HG02970 (cell line): ENCODE measurements around the gene PCCA.
"Not testable (repeated sequence)": the region's sequence is repeated elsewhere in the genome, so short reads cannot be mapped to it uniquely, and the experiment has no call there.

ENCODE experiments used
- ATAC-seq: cut with Tn5 transposase; IDR thresholded peaks from one replicate; pipeline ENCODE4 v1.9.1; 2021; ENCODE audit warnings: mild to moderate bottlenecking, moderate library complexity, moderate number of reproducible peaks; ENCODE audit not compliant: unreplicated experiment, low FRiP score

Gene PCCA

GRCh38 chr13:100131863-100132574, 43.1 kb downstream of the PCCA start:
- no peak for ATAC-seq

- no peak for ATAC-seq
These were observed 50.1 kb downstream of the PCCA start for GRCh38 chr13:100138859-100139491.

- ATAC-seq, result no peak
These were observed 50.9 kb downstream of the PCCA start for GRCh38 chr13:100139817-100140216.

- no peak for ATAC-seq
These were observed 51.5 kb downstream of the PCCA start for GRCh38 chr13:100140441-100140840.

GRCh38 chr13:100141461-100141961, 52.6 kb downstream of the PCCA start:
- ATAC-seq, result not testable (repeated sequence)

GRCh38 chr13:100146534-100146933, 57.6 kb downstream of the PCCA start:
- ATAC-seq, result no peak

GRCh38 chr13:100147825-100148224, 58.9 kb downstream of the PCCA start:
- no peak for ATAC-seq

GRCh38 chr13:100148422-100148821, 59.5 kb downstream of the PCCA start:
- no peak for ATAC-seq

- no peak for ATAC-seq
These were observed 60.5 kb downstream of the PCCA start for GRCh38 chr13:100149389-100149788.

GRCh38 chr13:100150711-100151110, 61.8 kb downstream of the PCCA start:
- ATAC-seq, result not testable (repeated sequence)

- ATAC-seq, result no peak
These were observed 66.0 kb downstream of the PCCA start for GRCh38 chr13:100154842-100155416.

- ATAC-seq, result no peak
These were observed 67.9 kb downstream of the PCCA start for GRCh38 chr13:100156788-100157187.

GRCh38 chr13:100158569-100158968, 69.7 kb downstream of the PCCA start:
- ATAC-seq, result no peak

GRCh38 chr13:100159584-100159983, 70.7 kb downstream of the PCCA start:
- ATAC-seq, result no peak

GRCh38 chr13:100160450-100160849, 71.6 kb downstream of the PCCA start:
- ATAC-seq, result no peak

GRCh38 chr13:100163375-100163774, 74.5 kb downstream of the PCCA start:
- ATAC-seq, result no peak

- ATAC-seq, result no peak
These were observed 84.3 kb downstream of the PCCA start for GRCh38 chr13:100173203-100173602.

GRCh38 chr13:100174455-100174854, 85.6 kb downstream of the PCCA start:
- ATAC-seq, result not testable (repeated sequence)

GRCh38 chr13:100175078-100175802, 86.3 kb downstream of the PCCA start:
- ATAC-seq, result no peak

- no peak for ATAC-seq
These were observed 86.9 kb downstream of the PCCA start for GRCh38 chr13:100175803-100176182.

- ATAC-seq, result no peak
These were observed 88.0 kb downstream of the PCCA start for GRCh38 chr13:100176801-100177400.
